ENCODE data around the gene GTPBP8. TPM values are rescaled to one million over a fixed set of nuclear protein-coding genes. Genes with fewer than 3 reads are reported as not detected.

The GTPBP8 gene
- total and polyA plus RNA-seq, 10 of the 15 experiments (the other 5 are each of a cell fraction or from before 2014, with no cell fraction given): 10.3 to 29.0 (median 17.0) TPM

GRCh38 chr3:112963683-112964082 lies 27.1 kb upstream of the GTPBP8 start (continued):
- TF ChIP-seq E2F4 (IDR thresholded peaks at IDR 0.05; ENCODE audit: low read depth, low read length) (no peak), KDM1A (IDR thresholded peaks at IDR 0.05; ENCODE audit: borderline replicate concordance) (no peak), BCL3 (IDR thresholded peaks at IDR 0.05; ENCODE audit: borderline replicate concordance, insufficient read depth, low read depth, low read length, poor library complexity, severe bottlenecking) (no peak), PBX3 (IDR thresholded peaks at IDR 0.05; ENCODE audit: insufficient replicate concordance, low read depth, low read length) (no peak), ZBTB40 (IDR thresholded peaks at IDR 0.05; ENCODE audit: borderline replicate concordance) (no peak), SP1 (IDR thresholded peaks at IDR 0.05; ENCODE audit: low read depth, low read length) (no peak)

All from GM12878 (cell line).